K562 (cell line): ENCODE results near the gene TLE4.

Experiments used
- HDAC2 ChIP-seq: fragments of 450-650 bp; IDR thresholded peaks from 2 replicates; pipeline ENCODE4 v1.6.1; 2016; ENCODE audit warnings: mild to moderate bottlenecking
- ZNF146 ChIP-seq: IDR thresholded peaks from one replicate; pipeline ENCODE4 v1.6.1; 2018; ENCODE audit warnings: missing compliant biosample characterization; ENCODE audit not compliant: unreplicated experiment

DNA sequence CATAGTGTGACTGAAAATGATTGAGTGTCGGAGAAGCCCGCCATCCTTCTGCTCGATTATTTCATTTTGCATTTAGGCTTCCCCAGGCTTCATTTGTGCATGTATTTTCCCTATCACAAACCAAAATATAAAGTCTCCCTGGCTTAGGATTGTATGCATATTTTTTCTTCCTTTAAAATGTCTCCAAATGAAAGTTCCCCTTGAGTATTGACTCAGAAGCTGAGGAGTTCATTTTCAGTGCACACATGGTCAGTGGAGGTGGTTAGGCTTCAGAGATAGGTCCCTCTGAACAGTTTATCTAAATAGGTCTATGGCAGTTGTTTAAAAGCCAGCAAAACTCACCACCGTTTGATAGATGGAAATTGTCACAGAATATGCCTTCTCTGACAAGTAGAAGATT, 97.2 kb downstream of the TLE4 start:
- TF ChIP-seq ZNF146 (CRISPR knock-in tag) = no peak
- no peak for TF ChIP-seq HDAC2
